Mesodermal cell (in vitro differentiated cells): ENCODE results near the gene PMF1.

Source experiments
- H3K27ac ChIP-seq: 2 replicates; pipeline ENCODE4 v1.7.0; 2013; ENCODE audit warnings: mild to moderate bottlenecking, low read depth, low read length, moderate library complexity; ENCODE audit not compliant: severe bottlenecking
- H3K36me3 ChIP-seq: 2 replicates; pipeline ENCODE4 v1.7.1; 2013; ENCODE audit warnings: mild to moderate bottlenecking, low read length, moderate library complexity; ENCODE audit not compliant: control insufficient read depth, insufficient read depth
- H3K4me1 ChIP-seq: one replicate; pipeline ENCODE4 v1.7.1; 2013; ENCODE audit warnings: mild to moderate bottlenecking, low read length; ENCODE audit not compliant: insufficient read depth, control insufficient read depth, poor library complexity, severe bottlenecking
- H3K4me3 ChIP-seq: 2 replicates; pipeline ENCODE4 v1.7.0; 2013; ENCODE audit warnings: low read length, control low read depth, mild to moderate bottlenecking; ENCODE audit not compliant: insufficient read depth, poor library complexity, severe bottlenecking; ENCODE audit errors: extremely low read depth
- H3K9me3 ChIP-seq: 2 replicates; pipeline ENCODE4 v1.7.1; 2013; ENCODE audit warnings: mild to moderate bottlenecking, low read length, moderate library complexity; ENCODE audit not compliant: control insufficient read depth
- WGBS, 2 experiments: methylation state at CpG; one replicate each; pipeline ENCODE4 v1.1.5; 2013; ENCODE audit warnings: missing lambda C conversion rate in 2 of 2; ENCODE audit not compliant: insufficient coverage in 2 of 2; 5-methylcytosine and 5-hydroxymethylcytosine counted together

Gene PMF1

DNA sequence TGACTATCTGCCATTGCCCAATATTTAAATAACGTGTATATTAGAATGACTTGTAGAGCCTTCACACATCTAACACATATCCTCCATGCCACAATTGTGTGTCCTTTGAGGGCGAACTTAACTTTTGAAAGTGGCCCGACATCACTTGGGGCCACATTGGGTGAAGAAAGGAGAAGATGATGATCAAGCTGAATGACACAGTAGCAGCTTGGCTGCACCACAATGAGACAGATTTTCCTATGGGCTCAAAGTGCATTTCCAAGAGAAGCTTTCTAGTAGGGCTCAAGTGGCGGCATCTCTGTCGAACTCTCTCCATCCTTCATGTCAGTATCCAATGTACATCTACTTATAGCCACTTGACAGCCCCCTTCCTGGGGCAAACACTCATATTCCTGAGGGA is 25.4 kb downstream of the PMF1 start:
- peaks cover 8% of the 10 kb centered on the region for H3K4me1 ChIP-seq
- H3K27ac ChIP-seq: no peak overlapping the region
- H3K9me3 ChIP-seq: no peaks in the 10 kb centered on the region
- H3K4me3 ChIP-seq: no peak overlapping the region
- H3K36me3 ChIP-seq: peaks cover 47% of the 10 kb centered on the region
- WGBS, 2 experiments: 92 to 100% methylated on average over 3 to 4 of the region's 5 CpGs

DNA sequence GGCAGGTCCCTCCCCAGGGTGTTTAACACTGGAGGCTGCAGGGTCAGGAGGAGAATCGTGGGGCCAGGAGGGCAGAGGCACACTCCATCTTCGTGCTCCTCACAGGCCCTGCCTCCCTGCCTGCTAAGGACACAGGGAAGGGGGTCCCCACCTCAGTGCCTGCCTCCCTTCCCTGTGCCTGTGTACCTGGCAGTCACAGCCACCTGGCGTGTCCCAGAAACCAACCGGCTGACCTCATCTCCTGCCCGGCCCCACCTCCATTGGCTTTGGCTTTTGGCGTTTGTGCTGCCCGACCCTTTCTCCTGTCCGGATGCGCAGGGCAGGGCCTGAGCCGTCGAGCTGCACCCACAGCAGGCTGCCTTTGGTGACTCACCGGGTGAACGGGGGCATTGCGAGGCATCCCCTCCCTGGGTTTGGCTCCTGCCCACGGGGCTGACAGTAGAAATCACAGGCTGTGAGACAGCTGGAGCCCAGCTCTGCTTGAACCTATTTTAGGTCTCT is 28.6 kb downstream of the PMF1 start:
- Histone ChIP-seq H3K4me1 (peaks cover 7% of the 10 kb centered on the region), H3K36me3 (peaks cover 34% of the 10 kb centered on the region), H3K4me3 (no peak overlapping the region), H3K9me3 (no peaks in the 10 kb centered on the region), H3K27ac (peak overlapping the region; percentile 10)
- 77 to 85% methylated on average over 11 to 15 of the region's 15 CpGs for WGBS, 2 experiments

- 95% methylated on average over 8 to 13 of the region's 14 CpGs for WGBS, 2 experiments
- Histone ChIP-seq H3K9me3 (no peaks in the 10 kb centered on the region), H3K4me3 (no peak within 1 kb of the TSS), H3K27ac (peak within 1 kb of the TSS; percentile 10), H3K36me3 (peaks cover 28% of the 10 kb centered on the region), H3K4me1 (peaks cover 7% of the 10 kb centered on the region)
Observed at GRCh38 chr1:156241926-156242325, 29.1 kb downstream of the PMF1 start, which contains the start of gene BGLAP. BGLAP (plus strand) TSS chr1:156242184; CDS start chr1:156242232, 48 bp downstream.

- WGBS, 2 experiments: 90 to 93% methylated on average over 7 to 9 of the region's 10 CpGs
- Histone ChIP-seq H3K4me3 (no peak overlapping the region), H3K4me1 (peaks cover 10% of the 10 kb centered on the region), H3K27ac (no peak overlapping the region), H3K36me3 (peaks cover 23% of the 10 kb centered on the region), H3K9me3 (no peaks in the 10 kb centered on the region)
Observed at GRCh38 chr1:156242738-156243137, 29.9 kb downstream of the PMF1 start.

DNA sequence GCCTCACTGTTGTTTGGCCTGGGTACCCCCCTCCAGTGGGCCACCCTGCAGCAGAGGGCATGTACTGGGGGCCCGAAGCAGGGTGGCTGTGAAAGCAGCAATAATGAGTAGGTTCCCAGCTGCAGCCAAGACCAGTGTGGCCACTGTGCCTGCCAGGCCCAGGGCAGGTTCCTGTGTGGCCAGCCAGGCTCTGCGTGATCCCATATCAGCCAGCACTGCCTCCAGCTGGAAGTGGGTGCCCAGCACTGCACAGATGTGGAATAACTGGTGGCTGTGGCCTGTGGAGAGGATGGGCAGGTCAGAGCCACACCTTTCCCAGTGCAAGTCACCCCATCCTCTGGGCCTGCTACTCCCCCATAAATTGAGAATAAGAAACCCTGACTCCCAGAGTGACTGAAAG is 31.3 kb downstream of the PMF1 start:
- H3K4me1 ChIP-seq: peaks cover 20% of the 10 kb centered on the region
- no peak overlapping the region for H3K4me3 ChIP-seq
- H3K36me3 ChIP-seq: peaks cover 21% of the 10 kb centered on the region
- 75 to 100% methylated on average over 2 of the region's 2 CpGs for WGBS, 2 experiments
- H3K27ac ChIP-seq: no peak overlapping the region
- H3K9me3 ChIP-seq: no peaks in the 10 kb centered on the region

DNA sequence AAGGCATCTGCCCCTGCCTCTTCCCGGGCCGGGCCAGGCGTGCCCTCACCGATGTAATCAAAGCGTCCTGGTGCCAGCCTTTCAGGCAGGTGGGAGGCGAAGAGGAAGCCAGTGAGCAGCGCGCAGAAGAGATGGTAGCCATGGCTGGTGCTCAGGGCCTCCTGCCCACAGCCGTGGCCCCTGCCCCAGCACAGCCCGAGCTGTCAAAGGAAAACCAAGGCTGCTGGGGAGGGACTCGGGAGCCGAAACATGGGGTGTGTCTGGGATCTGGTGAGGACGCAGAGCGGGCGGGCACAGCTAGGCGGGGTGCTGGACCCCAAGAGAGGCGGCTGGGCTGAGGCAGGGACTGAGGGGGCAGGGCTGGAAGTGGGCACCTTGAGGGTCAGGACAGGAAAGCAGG is 31.9 kb downstream of the PMF1 start:
- WGBS, 2 experiments: 96% methylated on average over 17 of the region's 17 CpGs

DNA sequence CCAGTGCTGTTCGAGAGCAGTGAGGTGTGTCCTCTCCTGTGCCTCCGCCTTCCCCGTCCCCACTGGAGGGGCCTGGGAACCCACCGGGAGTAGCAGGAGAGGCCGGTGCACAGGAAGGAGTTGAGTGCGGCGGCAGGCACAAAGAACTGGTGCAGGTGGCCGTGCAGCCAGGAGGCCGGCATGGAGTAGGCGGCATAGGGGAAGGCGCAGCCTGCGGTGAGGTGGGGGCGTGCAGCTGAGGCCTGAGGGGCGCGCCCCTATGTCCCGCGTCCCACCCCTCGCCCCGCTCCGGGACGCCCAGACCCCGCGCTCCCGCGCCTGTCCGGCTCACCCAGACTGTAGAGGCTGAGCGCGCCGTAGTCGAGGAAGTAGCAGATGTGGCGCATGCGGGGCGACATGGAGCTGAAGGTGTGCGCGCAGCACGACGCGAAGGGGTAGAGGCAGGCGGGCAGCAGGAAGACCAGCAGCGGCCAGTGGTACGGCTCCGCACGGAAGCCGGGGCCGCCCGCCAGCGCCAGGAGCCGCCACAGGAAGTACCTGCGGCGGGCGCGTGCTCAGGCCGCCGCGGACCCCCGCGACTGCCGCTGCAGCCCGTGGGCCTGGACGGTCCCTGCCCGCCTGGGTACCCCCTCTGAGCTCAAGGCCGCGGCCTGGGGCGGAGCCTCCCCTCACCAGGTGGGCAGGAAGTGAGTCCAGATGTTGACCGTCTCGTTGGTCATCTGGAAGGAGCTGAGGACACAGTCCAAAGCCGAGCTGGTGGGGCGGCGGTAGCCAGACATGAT is 32.8 kb downstream of the PMF1 start:
- 47 to 55% methylated on average over 51 to 58 of the region's 69 CpGs for WGBS, 2 experiments
- no peaks in the 10 kb centered on the region for H3K9me3 ChIP-seq
- peaks cover 26% of the 10 kb centered on the region for H3K36me3 ChIP-seq
- H3K4me1 ChIP-seq: peaks cover 35% of the 10 kb centered on the region
- H3K4me3 ChIP-seq: no peak overlapping the region
- H3K27ac ChIP-seq: no peak overlapping the region

More for the DNA sequence above, 31.9 kb downstream of the PMF1 start:
- H3K4me3 ChIP-seq: no peak overlapping the region
- H3K9me3 ChIP-seq: no peaks in the 10 kb centered on the region
- peaks cover 21% of the 10 kb centered on the region for H3K36me3 ChIP-seq
- H3K27ac ChIP-seq: no peak overlapping the region
- H3K4me1 ChIP-seq: peaks cover 26% of the 10 kb centered on the region

DNA sequence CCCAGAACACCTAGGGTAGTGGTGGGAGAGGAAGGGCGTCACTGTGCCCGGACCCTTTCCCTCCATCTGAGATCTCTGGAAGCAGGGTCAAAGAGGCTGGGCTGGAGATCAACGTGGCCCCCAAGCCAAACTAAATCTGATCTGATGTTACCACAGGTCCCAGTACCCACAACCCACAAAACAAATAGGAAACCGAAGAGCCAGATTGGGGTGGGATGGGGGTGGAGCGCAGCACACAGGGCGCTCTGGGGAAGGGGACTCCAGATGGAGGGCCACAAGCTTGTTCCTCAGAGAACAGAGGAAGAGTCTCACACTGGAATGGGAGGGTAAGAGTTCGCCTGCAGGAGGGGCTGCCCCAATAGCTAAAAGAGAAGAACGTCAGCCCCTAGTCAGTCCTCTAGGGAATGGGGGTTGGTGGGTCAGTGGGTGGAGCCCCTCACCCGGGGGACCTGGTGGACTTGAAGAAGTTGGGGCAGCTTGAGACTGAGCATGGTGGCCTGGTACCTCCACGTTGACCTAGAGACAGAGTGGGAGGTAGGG is 33.5 kb downstream of the PMF1 start:
- peaks cover 40% of the 10 kb centered on the region for H3K4me1 ChIP-seq
- WGBS, 2 experiments: 83 to 97% methylated on average over 3 to 8 of the region's 10 CpGs
- H3K27ac ChIP-seq: no peak overlapping the region
- no peaks in the 10 kb centered on the region for H3K9me3 ChIP-seq
- no peak overlapping the region for H3K4me3 ChIP-seq
- H3K36me3 ChIP-seq: peaks cover 32% of the 10 kb centered on the region

- WGBS, 2 experiments: 93 to 96% methylated on average over 12 to 13 of the region's 16 CpGs
- no peak overlapping the region for H3K27ac ChIP-seq
- H3K36me3 ChIP-seq: peaks cover 33% of the 10 kb centered on the region
- no peak overlapping the region for H3K4me3 ChIP-seq
- H3K9me3 ChIP-seq: no peaks in the 10 kb centered on the region
- H3K4me1 ChIP-seq: peaks cover 40% of the 10 kb centered on the region
Observed at GRCh38 chr1:156246781-156247459, 34.1 kb downstream of the PMF1 start.

GRCh38 chr1:156247460-156248322 is 34.9 kb downstream of the PMF1 start, which contains the start of gene PAQR6:
PAQR6 (minus strand) TSS chr1:156248056; CDS start chr1:156246731, 1,325 bp downstream.
- H3K9me3 ChIP-seq: no peaks in the 10 kb centered on the region
- peak within 1 kb of the TSS; percentile 41 for H3K27ac ChIP-seq
- H3K4me1 ChIP-seq: peaks cover 48% of the 10 kb centered on the region
- no peak within 1 kb of the TSS for H3K4me3 ChIP-seq
- H3K36me3 ChIP-seq: peaks cover 41% of the 10 kb centered on the region
- 75 to 89% methylated on average over 13 to 14 of the region's 16 CpGs for WGBS, 2 experiments
